ENCODE data around the gene SLC15A1.

Gene SLC15A1

GRCh38 chr13:98746968-98747367 lies 5.5 kb downstream of the SLC15A1 start:
- no peak for DNase-seq

- no peak for DNase-seq
Observed at GRCh38 chr13:98743377-98743776, 9.1 kb downstream of the SLC15A1 start.

GRCh38 chr13:98742961-98743360 lies 9.5 kb downstream of the SLC15A1 start:
- DNase-seq: no peak

GRCh38 chr13:98741741-98742435 lies 10.6 kb downstream of the SLC15A1 start:
- DNase-seq: no peak

- no peak for DNase-seq
Observed at GRCh38 chr13:98740131-98740530, 12.3 kb downstream of the SLC15A1 start.

GRCh38 chr13:98738993-98739392 lies 13.5 kb downstream of the SLC15A1 start:
- no peak for DNase-seq

GRCh38 chr13:98738213-98738612 lies 14.3 kb downstream of the SLC15A1 start:
- no peak for DNase-seq

GRCh38 chr13:98731925-98732324 lies 20.5 kb downstream of the SLC15A1 start:
- DNase-seq: no peak

GRCh38 chr13:98731038-98731437 lies 21.4 kb downstream of the SLC15A1 start:
- DNase-seq: no peak

- DNase-seq: no peak
Observed at GRCh38 chr13:98730441-98730840, 22.0 kb downstream of the SLC15A1 start.

GRCh38 chr13:98729658-98730057 lies 22.8 kb downstream of the SLC15A1 start:
- no peak for DNase-seq

GRCh38 chr13:98722958-98723357 lies 29.5 kb downstream of the SLC15A1 start:
- DNase-seq: no peak

GRCh38 chr13:98721825-98722510 lies 30.5 kb downstream of the SLC15A1 start:
- no peak for DNase-seq

GRCh38 chr13:98719527-98720250 lies 32.8 kb downstream of the SLC15A1 start:
- DNase-seq: no peak

GRCh38 chr13:98717891-98718290 lies 34.6 kb downstream of the SLC15A1 start:
- DNase-seq: no peak

- no peak for DNase-seq
Observed at GRCh38 chr13:98717256-98717655, 35.2 kb downstream of the SLC15A1 start.

- no peak for DNase-seq
Observed at GRCh38 chr13:98710521-98710920, 42.0 kb downstream of the SLC15A1 start.

GRCh38 chr13:98707281-98707999 lies 45.0 kb downstream of the SLC15A1 start:
- DNase-seq: no peak

- DNase-seq: no peak
Observed at GRCh38 chr13:98706446-98707110, 45.9 kb downstream of the SLC15A1 start.

GRCh38 chr13:98697791-98698190 lies 54.7 kb downstream of the SLC15A1 start:
- DNase-seq: no peak

- no peak for DNase-seq
Observed at GRCh38 chr13:98693756-98694155, 58.7 kb downstream of the SLC15A1 start.

GRCh38 chr13:98691360-98691759 lies 61.1 kb downstream of the SLC15A1 start:
- DNase-seq: peak; percentile 10

Measured in COR-L47 (cell line).